Measurements from ENCODE around the gene RNF222.

DNA sequence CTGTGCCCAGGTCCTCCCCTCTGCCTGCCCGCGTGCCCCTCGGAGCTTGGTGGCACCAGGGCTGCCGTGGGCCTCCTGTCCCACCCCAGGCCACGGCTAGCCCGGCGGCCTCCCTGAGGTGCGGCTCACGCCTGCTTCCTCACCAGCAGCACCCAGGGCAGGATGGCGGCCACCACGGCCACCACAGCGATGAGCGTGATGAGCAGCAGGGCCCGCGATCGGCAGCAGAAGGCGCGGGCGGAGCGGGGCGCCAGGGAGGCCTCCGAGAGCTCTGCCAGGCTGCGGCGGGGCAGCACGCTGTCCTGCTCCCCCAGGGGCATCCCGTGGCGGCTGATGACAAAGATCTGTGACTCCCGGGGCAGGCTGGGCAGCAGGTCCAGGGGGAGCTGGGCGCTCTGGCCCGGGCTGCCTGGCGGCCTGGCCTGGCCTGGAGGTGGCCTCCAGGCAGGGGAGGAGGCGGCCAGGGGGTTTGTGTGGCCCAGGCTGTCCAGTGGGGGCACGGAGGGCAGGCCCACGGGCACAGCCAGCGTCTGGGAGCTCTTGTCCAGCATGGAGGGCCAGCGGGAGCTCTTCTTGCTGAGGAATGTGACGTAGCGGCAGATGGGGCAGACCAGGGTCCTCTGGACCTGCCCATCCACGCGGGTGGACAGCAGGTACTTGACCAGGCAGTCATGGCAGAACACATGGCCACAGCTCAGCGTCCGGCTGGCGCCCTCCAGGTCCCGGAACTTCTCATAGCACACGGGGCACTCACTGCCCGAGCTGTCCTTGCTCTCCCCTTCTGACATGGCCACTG, 4.8 kb downstream of the RNF222 start:
- TF ChIP-seq, protein P1, sequence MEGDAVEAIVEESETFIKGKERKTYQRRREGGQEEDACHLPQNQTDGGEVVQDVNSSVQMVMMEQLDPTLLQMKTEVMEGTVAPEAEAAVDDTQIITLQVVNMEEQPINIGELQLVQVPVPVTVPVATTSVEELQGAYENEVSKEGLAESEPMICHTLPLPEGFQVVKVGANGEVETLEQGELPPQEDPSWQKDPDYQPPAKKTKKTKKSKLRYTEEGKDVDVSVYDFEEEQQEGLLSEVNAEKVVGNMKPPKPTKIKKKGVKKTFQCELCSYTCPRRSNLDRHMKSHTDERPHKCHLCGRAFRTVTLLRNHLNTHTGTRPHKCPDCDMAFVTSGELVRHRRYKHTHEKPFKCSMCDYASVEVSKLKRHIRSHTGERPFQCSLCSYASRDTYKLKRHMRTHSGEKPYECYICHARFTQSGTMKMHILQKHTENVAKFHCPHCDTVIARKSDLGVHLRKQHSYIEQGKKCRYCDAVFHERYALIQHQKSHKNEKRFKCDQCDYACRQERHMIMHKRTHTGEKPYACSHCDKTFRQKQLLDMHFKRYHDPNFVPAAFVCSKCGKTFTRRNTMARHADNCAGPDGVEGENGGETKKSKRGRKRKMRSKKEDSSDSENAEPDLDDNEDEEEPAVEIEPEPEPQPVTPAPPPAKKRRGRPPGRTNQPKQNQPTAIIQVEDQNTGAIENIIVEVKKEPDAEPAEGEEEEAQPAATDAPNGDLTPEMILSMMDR (IDR thresholded peaks at IDR 0.05): no peak
- TF ChIP-seq POLR2A (IDR thresholded peaks at IDR 0.05): no peak

All from esophagus squamous epithelium (tissue), 4 donors.